Nephron (organoid): ENCODE measurements around the gene OPTC.

Source experiments
- H3K27ac Mint-ChIP-seq, 3 experiments: 2 replicates each; pipeline ENCODE4 v1.8.0; 2020; ENCODE audit warnings: mixed read lengths in 3 of 3, mild to moderate bottlenecking in 2 of 3, moderate library complexity in 1 of 3
- H3K27me3 Mint-ChIP-seq: 2 replicates; pipeline ENCODE4 v1.8.0; 2021; ENCODE audit warnings: low read depth, mild to moderate bottlenecking, moderate library complexity, mixed read lengths
- H3K36me3 Mint-ChIP-seq: 2 replicates; pipeline ENCODE4 v1.8.0; 2020; ENCODE audit warnings: low read depth, mixed read lengths
- H3K4me1 Mint-ChIP-seq: 2 replicates; pipeline ENCODE4 v1.8.0; 2020; ENCODE audit warnings: mixed read lengths
- H3K4me3 Mint-ChIP-seq, 3 experiments: 2 replicates each; pipeline ENCODE4 v1.8.0; 2020; ENCODE audit warnings: mild to moderate bottlenecking in 3 of 3, mixed read lengths in 3 of 3, moderate library complexity in 2 of 3
- H3K9me3 Mint-ChIP-seq: 2 replicates; pipeline ENCODE4 v1.8.0; 2020; ENCODE audit warnings: mixed read lengths
- TF ChIP-seq, protein P1 (sequence below), 3 experiments: fragments of 200-600 bp; sonication (generic); IDR thresholded peaks; one replicate each; pipeline ENCODE4 v1.5.0; 2021; ENCODE audit warnings: antibody characterized with exemption in 3 of 3; ENCODE audit not compliant: unreplicated experiment in 3 of 3

The OPTC gene

DNA sequence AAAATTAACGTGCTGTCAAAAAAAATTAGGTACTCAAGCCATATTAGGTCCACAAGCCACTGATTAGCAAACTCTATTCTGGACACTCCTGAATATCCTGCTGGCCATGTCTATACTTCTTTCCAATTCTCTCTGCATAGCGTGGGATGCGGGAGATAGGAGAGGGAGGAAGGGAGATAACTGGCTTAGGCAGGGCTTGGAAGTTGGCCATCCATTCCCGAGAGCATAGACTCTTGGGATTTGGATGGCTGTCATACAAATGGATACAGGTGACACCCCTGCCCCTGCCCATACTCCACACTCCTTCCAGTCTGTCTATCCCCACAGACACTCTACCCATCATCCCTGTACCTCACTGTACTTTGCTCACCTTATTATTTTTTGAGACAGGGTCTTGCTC is 20.7 kb upstream of the OPTC start:
- TF ChIP-seq, protein P1, sequence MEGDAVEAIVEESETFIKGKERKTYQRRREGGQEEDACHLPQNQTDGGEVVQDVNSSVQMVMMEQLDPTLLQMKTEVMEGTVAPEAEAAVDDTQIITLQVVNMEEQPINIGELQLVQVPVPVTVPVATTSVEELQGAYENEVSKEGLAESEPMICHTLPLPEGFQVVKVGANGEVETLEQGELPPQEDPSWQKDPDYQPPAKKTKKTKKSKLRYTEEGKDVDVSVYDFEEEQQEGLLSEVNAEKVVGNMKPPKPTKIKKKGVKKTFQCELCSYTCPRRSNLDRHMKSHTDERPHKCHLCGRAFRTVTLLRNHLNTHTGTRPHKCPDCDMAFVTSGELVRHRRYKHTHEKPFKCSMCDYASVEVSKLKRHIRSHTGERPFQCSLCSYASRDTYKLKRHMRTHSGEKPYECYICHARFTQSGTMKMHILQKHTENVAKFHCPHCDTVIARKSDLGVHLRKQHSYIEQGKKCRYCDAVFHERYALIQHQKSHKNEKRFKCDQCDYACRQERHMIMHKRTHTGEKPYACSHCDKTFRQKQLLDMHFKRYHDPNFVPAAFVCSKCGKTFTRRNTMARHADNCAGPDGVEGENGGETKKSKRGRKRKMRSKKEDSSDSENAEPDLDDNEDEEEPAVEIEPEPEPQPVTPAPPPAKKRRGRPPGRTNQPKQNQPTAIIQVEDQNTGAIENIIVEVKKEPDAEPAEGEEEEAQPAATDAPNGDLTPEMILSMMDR (IDR thresholded peaks at IDR 0.05; ENCODE audit: unreplicated experiment in 3 of 3) = no peak
- Mint-ChIP-seq H3K9me3 (no peaks in the 10 kb centered on the region), H3K4me3 (no peak overlapping the region)

DNA sequence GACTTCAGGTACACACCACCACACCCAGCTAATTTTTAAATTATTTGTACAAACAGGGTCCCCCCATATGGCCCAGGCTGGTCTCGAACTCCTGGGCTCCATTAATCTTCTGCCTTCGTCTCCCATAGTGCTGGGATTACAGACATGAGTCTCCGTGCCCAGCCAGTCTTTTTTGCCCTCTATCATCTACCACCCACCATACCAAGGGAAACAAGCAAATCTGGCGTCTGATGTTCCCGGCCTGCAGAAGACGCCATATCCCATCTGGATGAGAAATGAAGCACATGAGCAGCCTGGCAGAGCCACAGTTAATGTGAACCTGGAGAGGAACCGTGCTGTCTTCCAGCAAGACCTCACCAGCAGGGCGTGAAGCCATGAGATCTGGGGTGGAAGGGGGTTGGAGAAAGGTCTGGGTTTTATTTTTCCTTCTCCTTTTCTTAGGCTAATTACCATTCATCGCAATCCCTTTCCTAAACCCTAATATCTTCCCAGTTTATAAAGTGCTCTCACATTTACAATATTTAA is 20.1 kb upstream of the OPTC start:
- TF ChIP-seq, protein P1 (IDR thresholded peaks at IDR 0.05; ENCODE audit: unreplicated experiment in 3 of 3) = no peak
- Mint-ChIP-seq H3K4me1 (peaks cover 68% of the 10 kb centered on the region), H3K4me3 (no peak overlapping the region), H3K27ac (peak overlapping the region in 2 of 3 experiments; percentile 71 to 80), H3K36me3 (no peaks in the 10 kb centered on the region), H3K9me3 (no peaks in the 10 kb centered on the region), H3K27me3 (no peaks in the 10 kb centered on the region)

More for the DNA sequence above, 20.7 kb upstream of the OPTC start:
- Mint-ChIP-seq H3K27ac (peak overlapping the region in 2 of 3 experiments; percentile 71 to 80), H3K27me3 (no peaks in the 10 kb centered on the region), H3K4me1 (peaks cover 68% of the 10 kb centered on the region), H3K36me3 (no peaks in the 10 kb centered on the region)

DNA sequence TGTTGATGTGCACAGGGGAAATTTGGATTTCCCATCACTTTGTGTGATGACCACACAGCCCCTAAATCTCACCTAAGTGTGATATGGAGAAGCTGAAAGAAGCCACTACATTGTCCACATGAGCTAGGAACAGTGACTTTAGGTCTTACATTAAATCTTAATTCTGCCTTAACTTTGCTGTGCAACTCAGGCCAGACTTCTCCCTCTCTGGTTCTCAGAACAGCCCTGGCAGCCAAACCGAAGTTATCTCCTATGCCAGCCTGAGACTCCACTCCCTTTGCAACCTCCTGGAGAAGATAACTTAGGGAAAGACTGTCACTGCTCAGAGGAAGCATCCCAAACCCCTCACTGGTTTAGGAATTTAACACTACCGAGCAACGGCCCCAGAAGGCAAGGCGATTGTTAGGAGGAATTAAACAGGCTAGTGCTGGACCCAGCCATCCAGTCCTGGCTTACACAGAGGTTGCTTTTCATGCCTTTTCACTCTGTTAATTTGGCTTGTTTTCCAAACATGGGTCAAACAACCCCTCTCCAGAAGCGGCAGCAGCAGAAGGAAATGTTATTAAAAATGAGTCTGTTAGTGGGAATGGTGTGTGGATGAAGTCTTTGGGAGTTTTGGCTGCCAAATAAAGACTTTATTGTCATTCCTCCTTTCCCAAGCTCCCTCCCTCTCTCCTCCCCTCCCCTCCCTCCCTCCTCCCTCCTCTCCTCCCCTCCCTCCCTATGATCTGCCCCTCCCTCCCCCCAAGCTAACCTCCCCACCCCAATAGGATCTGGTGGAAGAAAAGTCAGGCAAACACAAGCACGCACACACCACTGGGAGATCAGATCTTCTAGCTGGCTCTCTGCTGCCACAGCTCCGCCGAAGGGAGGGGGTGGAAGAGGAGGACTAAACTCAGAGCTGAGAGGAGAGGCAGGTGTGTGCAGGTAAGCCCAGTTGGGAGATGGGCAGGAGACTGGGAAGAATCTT is 18.7 kb upstream of the OPTC start, which contains the start of gene PRELP:
PRELP (plus strand) TSS at position 795 of the 970 bp plus-strand sequence. CDS start 7,379 bp downstream, outside the sequence.
- no peaks in the 10 kb centered on the region for H3K36me3 Mint-ChIP-seq
- peaks cover 66% of the 10 kb centered on the region for H3K4me1 Mint-ChIP-seq
- H3K27me3 Mint-ChIP-seq = no peaks in the 10 kb centered on the region
- TF ChIP-seq, protein P1 (IDR thresholded peaks at IDR 0.05; ENCODE audit: unreplicated experiment in 3 of 3) = no peak
- H3K4me3 Mint-ChIP-seq = peak within 1 kb of the TSS; percentile 31 to 83 (median 75)
- no peaks in the 10 kb centered on the region for H3K9me3 Mint-ChIP-seq
- H3K27ac Mint-ChIP-seq = peak within 1 kb of the TSS; percentile 24 to 91 (median 90)

DNA sequence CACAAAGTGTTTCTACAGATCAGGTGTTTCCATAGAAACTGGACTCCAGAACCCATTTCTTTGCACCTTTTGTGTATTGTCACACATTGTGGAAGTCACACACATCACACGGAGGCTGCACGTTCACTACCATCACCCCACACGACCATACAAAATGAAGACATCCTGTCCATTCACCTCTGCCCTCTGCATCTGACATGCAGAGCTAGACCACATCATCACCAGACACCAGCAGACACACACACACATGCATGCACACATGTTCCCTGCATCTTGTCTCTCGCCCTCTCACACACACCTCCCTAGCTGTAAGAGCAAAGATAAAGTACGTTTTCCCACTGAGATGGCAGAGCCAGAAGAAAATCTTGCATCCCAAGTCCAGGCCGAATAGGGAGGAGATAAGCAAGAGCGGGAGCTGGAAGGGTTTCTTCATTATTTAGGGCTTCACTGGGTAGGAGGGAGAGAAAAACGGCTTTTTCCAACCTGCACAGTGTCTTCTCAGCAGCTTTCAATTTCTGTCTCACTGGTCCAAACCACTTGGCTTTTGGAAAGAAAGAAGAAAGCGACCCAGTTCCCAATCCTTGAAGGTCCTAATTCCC is 17.6 kb upstream of the OPTC start:
- Mint-ChIP-seq H3K27ac (peak overlapping the region; percentile 24 to 91 (median 90)), H3K27me3 (no peaks in the 10 kb centered on the region), H3K36me3 (no peaks in the 10 kb centered on the region), H3K9me3 (no peaks in the 10 kb centered on the region), H3K4me3 (peak overlapping the region; percentile 3 to 83 (median 75)), H3K4me1 (peaks cover 74% of the 10 kb centered on the region)
- TF ChIP-seq, protein P1 (IDR thresholded peaks at IDR 0.05; ENCODE audit: unreplicated experiment in 3 of 3) = no peak

DNA sequence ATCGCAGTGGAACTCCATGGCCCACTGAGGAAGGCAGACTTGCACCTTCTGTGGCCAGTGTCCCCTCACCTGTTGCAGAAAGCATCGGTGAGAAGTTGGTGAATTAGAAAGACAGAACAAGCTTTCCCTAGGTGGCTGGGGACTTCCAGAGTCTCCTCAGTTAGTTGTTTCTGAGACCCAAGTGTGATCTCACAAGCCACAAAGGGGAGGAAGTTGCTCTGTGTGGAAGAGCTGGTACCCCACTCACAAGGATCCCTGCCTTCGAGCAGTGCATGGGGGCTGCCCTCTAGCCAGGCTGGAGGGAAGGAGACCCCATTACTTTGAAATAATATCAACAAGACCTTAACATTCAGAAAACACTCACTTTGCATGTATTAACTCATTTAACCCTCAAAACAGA is 16.2 kb upstream of the OPTC start:
- Mint-ChIP-seq H3K27ac (peak overlapping the region in 2 of 3 experiments; percentile 91 to 92), H3K27me3 (no peaks in the 10 kb centered on the region), H3K36me3 (no peaks in the 10 kb centered on the region), H3K4me3 (peak overlapping the region in 2 of 3 experiments; percentile 19 to 23), H3K4me1 (peaks cover 78% of the 10 kb centered on the region), H3K9me3 (no peaks in the 10 kb centered on the region)
- TF ChIP-seq, protein P1 (IDR thresholded peaks at IDR 0.05; ENCODE audit: unreplicated experiment in 3 of 3) = no peak
